Measurements from ENCODE around the gene ZNF775. TPM values are rescaled to one million over a fixed set of nuclear protein-coding genes. Genes with fewer than 3 reads are reported as not detected.

The ZNF775 gene
- total RNA-seq (2022) = 1.7 and 2.0 TPM in 2 replicates
- Bru-seq, nascent RNA = percentile 31 among the genes with signal in this experiment
- percentile 37 among the genes with signal in this experiment for BruChase-seq, experiment 1, labeled RNA remaining after a 6-hour chase
- BruChase-seq, experiment 2, labeled RNA remaining after a 2-hour chase = percentile 35 among the genes with signal in this experiment
- long read RNA-seq, transcript ZNF775-201 (3 exons, 2,257 nt) = major isoform, 5 of 7 reads
- long read RNA-seq, partial matches to known transcripts = 0 of 7 reads
- long read RNA-seq, other reads (novel, unspliced or antisense) = 2 of 7 reads

GRCh38 chr7:150378853-150379440 is at the start of gene ZNF775:
TSS of gene ZNF775 (plus strand) at chr7:150379330. CDS start at chr7:150388471, 9,141 bp downstream.
- Mint-ChIP-seq H3K9me3 (ENCODE audit: unreplicated experiment) (no peaks in the 10 kb centered on the region), H3K4me1 (ENCODE audit: insufficient read depth, unreplicated experiment) (peaks cover 27% of the 10 kb centered on the region), H3K36me3 (ENCODE audit: insufficient read depth, unreplicated experiment) (peaks cover 11% of the 10 kb centered on the region), H3K27me3 (ENCODE audit: insufficient read depth, unreplicated experiment) (no peaks in the 10 kb centered on the region), H3K4me3 (ENCODE audit: unreplicated experiment) (peak within 1 kb of the TSS; percentile 82), H3K27ac (ENCODE audit: low read depth, unreplicated experiment) (peak within 1 kb of the TSS; percentile 62)
- ChIA-PET CTCF (interaction anchor here (0.7 to 2.1 kb wide), 4 partner anchors 9 to 41 kb away, joined by 4 to 8 read pairs (median 6); no protein-coding TSS in a partner anchor), POLR2A (interaction anchor here (0.8 to 2.4 kb wide), 4 partner anchors 10 to 41 kb away, joined by 3 to 49 read pairs (median 8); partner anchors contain the start of gene REPIN1)
- no TSS peak for BruUV-seq (replicated peaks)
- TF ChIP-seq CTCF (IDR thresholded peaks at IDR 0.05; ENCODE audit: unreplicated experiment) = no peak
- intact Hi-C loops (cut with micrococcal nuclease) = loop anchor here (1.0 kb wide), 2 partner anchors 11 to 26 kb away; partner anchors contain the start of gene REPIN1
- peak; percentile 94 for DNase-seq (ENCODE audit: unreplicated experiment)

- CTCF ChIA-PET = interaction anchor here (1.2 kb wide), 1 partner anchor 28 kb away, joined by 3 read pairs; no protein-coding TSS in a partner anchor
- TF ChIP-seq CTCF (IDR thresholded peaks at IDR 0.05; ENCODE audit: unreplicated experiment) = no peak
- H3K4me3 Mint-ChIP-seq (ENCODE audit: unreplicated experiment) = no peak overlapping the region
These were observed 49.6 kb upstream of the ZNF775 start for GRCh38 chr7:150329331-150330120.

GRCh38 chr7:150330211-150330885 is 48.8 kb upstream of the ZNF775 start:
- TF ChIP-seq CTCF (IDR thresholded peaks at IDR 0.05; ENCODE audit: unreplicated experiment) = no peak
- DNase-seq (ENCODE audit: unreplicated experiment) = no peak
- H3K36me3 Mint-ChIP-seq (ENCODE audit: insufficient read depth, unreplicated experiment) = peaks cover 38% of the 10 kb centered on the region
- no TSS peak for BruUV-seq (replicated peaks)
- ChIA-PET POLR2A (no interaction called here), CTCF (interaction anchor here (1.2 kb wide), 1 partner anchor 27 kb away, joined by 3 read pairs; no protein-coding TSS in a partner anchor)
- no peaks in the 10 kb centered on the region for H3K9me3 Mint-ChIP-seq (ENCODE audit: unreplicated experiment)
- no peak overlapping the region for H3K27ac Mint-ChIP-seq (ENCODE audit: low read depth, unreplicated experiment)
- no peaks in the 10 kb centered on the region for H3K4me1 Mint-ChIP-seq (ENCODE audit: insufficient read depth, unreplicated experiment)
- no peaks in the 10 kb centered on the region for H3K27me3 Mint-ChIP-seq (ENCODE audit: insufficient read depth, unreplicated experiment)
- intact Hi-C loops (cut with micrococcal nuclease) = no loop called here
- H3K4me3 Mint-ChIP-seq (ENCODE audit: unreplicated experiment) = no peak overlapping the region

More at GRCh38 chr7:150329331-150330120, 49.6 kb upstream of the ZNF775 start:
- Mint-ChIP-seq H3K27me3 (ENCODE audit: insufficient read depth, unreplicated experiment) (no peaks in the 10 kb centered on the region), H3K36me3 (ENCODE audit: insufficient read depth, unreplicated experiment) (peaks cover 38% of the 10 kb centered on the region), H3K9me3 (ENCODE audit: unreplicated experiment) (no peaks in the 10 kb centered on the region), H3K4me1 (ENCODE audit: insufficient read depth, unreplicated experiment) (peaks cover 8% of the 10 kb centered on the region), H3K27ac (ENCODE audit: low read depth, unreplicated experiment) (no peak overlapping the region)
- intact Hi-C loops (cut with micrococcal nuclease) = no loop called here
- POLR2A ChIA-PET = no interaction called here
- no TSS peak for BruUV-seq (replicated peaks)
- DNase-seq (ENCODE audit: unreplicated experiment) = no peak

All from MCF 10A (cell line).